ENCODE measurements around the gene EDN2. TPM values are rescaled to one million over a fixed set of nuclear protein-coding genes. Genes with fewer than 3 reads are reported as not detected.

EDN2 gene
- total and polyA plus RNA-seq, 2 of the 8 experiments (the other 6 are each of a cell fraction or from before 2014, with no cell fraction given): 0.32 to 0.39 TPM

DNA sequence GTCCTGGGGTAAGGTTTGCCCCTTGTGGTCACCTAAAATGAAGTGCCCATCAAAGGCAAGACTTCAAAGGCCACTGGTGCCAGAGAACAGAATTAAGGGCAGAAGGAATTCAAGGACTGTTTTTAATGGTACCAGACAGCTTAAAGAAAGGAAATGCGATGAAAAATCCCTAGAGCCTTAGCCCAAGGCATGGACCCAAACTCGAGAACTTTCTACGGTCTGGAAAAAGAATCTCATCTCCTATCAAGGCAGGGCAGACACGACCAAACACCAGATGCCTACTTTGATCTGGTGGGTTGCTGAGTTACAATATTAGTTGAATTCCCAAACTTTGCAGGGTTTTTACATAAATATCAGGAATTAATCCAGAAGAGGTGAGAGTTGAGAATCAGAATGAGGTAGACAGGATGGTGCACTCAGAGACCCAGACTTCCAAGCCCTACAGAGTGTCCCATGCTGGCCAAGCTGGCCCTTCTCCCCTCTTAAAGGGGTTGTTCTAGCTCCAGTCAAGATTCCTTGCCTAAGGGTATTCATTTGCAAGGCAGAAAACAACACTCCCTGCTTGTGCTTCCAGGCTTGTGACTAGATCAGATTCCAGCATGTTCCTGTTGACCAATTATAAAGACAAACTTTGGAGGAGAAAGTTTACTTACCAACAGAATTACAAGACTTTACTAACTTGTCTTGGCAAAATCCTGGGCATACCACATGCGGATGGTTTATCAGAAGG, 48.0 kb downstream of the EDN2 start:
- Histone ChIP-seq H4K20me1 (replicated peaks in 1 of 2; ENCODE audit: control insufficient read depth in 1 of 2, insufficient read depth in 2 of 2, low read length in 2 of 2) (no peaks in the 10 kb centered on the region), H3K18ac (ENCODE audit: extremely low read depth, low read length) (no peak overlapping the region), H3K79me1 (ENCODE audit: low read depth, low read length) (no peaks in the 10 kb centered on the region), H4K5ac (ENCODE audit: insufficient read length, low read depth, low read length) (no peak overlapping the region), H3K23me2 (ENCODE audit: low read depth, low read length) (no peaks in the 10 kb centered on the region), H3K14ac (ENCODE audit: insufficient read length) (no peak overlapping the region), H2BK15ac (ENCODE audit: low read length) (no peak overlapping the region), H2BK12ac (ENCODE audit: low read depth, low read length) (0 out of 2 replicates have a peak overlapping the region, but pooled peaks have one; percentile 19), H3K36me3 (ENCODE audit: control insufficient read depth in 2 of 4, insufficient read depth in 4 of 4, low read length in 3 of 4) (no peaks in the 10 kb centered on the region), H3K79me2 (ENCODE audit: control insufficient read depth in 1 of 2, insufficient read depth in 2 of 2, low read length in 2 of 2) (no peaks in the 10 kb centered on the region), H2BK120ac (replicated peaks; ENCODE audit: low read depth, low read length) (no peak overlapping the region), H2AFZ (ENCODE audit: low read length) (no peak overlapping the region), H2AK5ac (ENCODE audit: low read depth, low read length) (no peak overlapping the region), H2BK5ac (ENCODE audit: low read depth, low read length) (no peak overlapping the region), H4K8ac (ENCODE audit: extremely low read depth, insufficient read depth, low read length) (no peak overlapping the region), H3K4ac (replicated peaks; ENCODE audit: insufficient read length, low read depth, low read length) (no peak overlapping the region), H3K23ac (ENCODE audit: insufficient read length) (no peak overlapping the region), H3K9me3 (ENCODE audit: insufficient read depth in 2 of 2, low read depth in 1 of 2, low read length in 1 of 2) (no peaks in the 10 kb centered on the region), H3K56ac (replicated peaks; ENCODE audit: insufficient read length, low read depth, low read length) (no peak overlapping the region), H2BK20ac (ENCODE audit: low read length) (no peak overlapping the region), H3K9ac (replicated peaks in 1 of 4; ENCODE audit: extremely low read depth in 1 of 4, low read depth in 3 of 4, low read length in 3 of 4) (no peak overlapping the region), H3K27me3 (replicated peaks in 1 of 4; ENCODE audit: control insufficient read depth in 3 of 4, extremely low read depth in 1 of 4, insufficient read depth in 3 of 4, low read length in 3 of 4) (no peaks in the 10 kb centered on the region), H3K4me1 (replicated peaks in 1 of 4; ENCODE audit: control insufficient read depth in 3 of 4, insufficient read depth in 4 of 4, low read length in 3 of 4) (peaks cover 0 to 10% (median 4%) of the 10 kb centered on the region in 4 experiments; a peak in 5 of 7 replicates), H4K91ac (replicated peaks; ENCODE audit: insufficient read length, low read length) (no peak overlapping the region), H3K27ac (ENCODE audit: low read depth, low read length) (no peak overlapping the region), H3K4me2 (ENCODE audit: insufficient read depth in 1 of 2, low read depth in 2 of 2, low read length in 2 of 2) (no peak overlapping the region), H3K4me3 (ENCODE audit: extremely low read depth in 1 of 4, insufficient read depth in 2 of 4, low read depth in 3 of 4, low read length in 4 of 4) (no peak overlapping the region)
- ChIA-PET POLR2A (ENCODE audit: partially characterized antibody) (interaction anchor here (0.8 to 1.9 kb wide), 3 partner anchors 10 to 105 kb away, joined by 3 to 6 read pairs (median 4); no protein-coding TSS in a partner anchor), CTCF (ENCODE audit: partially characterized antibody) (interaction anchor here (1.0 to 16.2 kb wide), 13 partner anchors 8 to 170 kb away, joined by 3 to 420 read pairs (median 22); partner anchors contain the start of gene FOXO6)
- 87% methylated on average over 5 of the region's 5 CpGs; no CpG with 5 or more reads in 1 of the 2 experiments for whole genome bisulfite sequencing, 2 experiments (ENCODE audit: extremely low coverage in 1 of 2, insufficient coverage in 1 of 2, insufficient read length in 1 of 2, insufficient replicate concordance in 2 of 2, low coverage in 1 of 2, low lambda C conversion rate in 2 of 2, missing lambda C conversion rate in 1 of 2)
- FAIRE-seq (peak; percentile 28), DNase-seq (ENCODE audit: low read depth in 1 of 2, low spot score in 2 of 2) (no peak)
- no peak for TF ChIP-seq CBX5 (IDR thresholded peaks at IDR 0.05; ENCODE audit: low read depth, low read length)
- TF ChIP-seq BRCA1 (IDR thresholded peaks at IDR 0.05; ENCODE audit: low read depth, low read length): no peak
- no peak for TF ChIP-seq ZNF274 (IDR thresholded peaks at IDR 0.05; ENCODE audit: borderline replicate concordance, extremely low read depth, low read length)
- TF ChIP-seq BACH1 (IDR thresholded peaks at IDR 0.05; ENCODE audit: low read length): no peak
- TF ChIP-seq RBBP5 (IDR thresholded peaks at IDR 0.05; ENCODE audit: borderline replicate concordance, low read depth, low read length): no peak
- no peak for TF ChIP-seq RXRA (IDR thresholded peaks at IDR 0.05; ENCODE audit: insufficient read depth, low read depth, low read length)
- TF ChIP-seq, protein P1, sequence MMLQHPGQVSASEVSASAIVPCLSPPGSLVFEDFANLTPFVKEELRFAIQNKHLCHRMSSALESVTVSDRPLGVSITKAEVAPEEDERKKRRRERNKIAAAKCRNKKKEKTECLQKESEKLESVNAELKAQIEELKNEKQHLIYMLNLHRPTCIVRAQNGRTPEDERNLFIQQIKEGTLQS (IDR thresholded peaks at IDR 0.05; ENCODE audit: insufficient read depth, low read depth, low read length): no peak
- no peak for TF ChIP-seq TEAD4 (IDR thresholded peaks at IDR 0.05; ENCODE audit: low read depth, low read length)
- TF ChIP-seq HDAC6 (IDR thresholded peaks at IDR 0.05; ENCODE audit: low read depth, low read length): no peak
- no peak for TF ChIP-seq SIX5 (IDR thresholded peaks at IDR 0.05; ENCODE audit: low read depth, low read length)
- TF ChIP-seq CHD1 (IDR thresholded peaks at IDR 0.05; ENCODE audit: low read depth, low read length): no peak
- no peak for TF ChIP-seq NRF1 (IDR thresholded peaks at IDR 0.05; ENCODE audit: low read depth, low read length)
- no peak for TF ChIP-seq SUZ12 (IDR thresholded peaks at IDR 0.05; ENCODE audit: low read length)
